IMR-90 (cell line): Measurements from ENCODE around the gene MLF2. TPM values are rescaled to one million over a fixed set of nuclear protein-coding genes. Genes with fewer than 3 reads are reported as not detected.

ENCODE experiments used
- ATAC-seq: fragments of 200-7000 bp; cut with Tn5 transposase; 2 replicates; pipeline ENCODE4 v1.9.1; 2020; ENCODE audit warnings: low read depth, mild to moderate bottlenecking, moderate library complexity
- BruUV-seq: library from RNA; stranded (reverse); fragments of 400-500 nt; replicated peaks from 2 replicates; lab custom pipeline; 2021; lab: Mats Ljungman, UMichigan
- CTCF ChIA-PET: fragments of 300-600 bp; formaldehyde crosslinking; extraction: SDS; loops from one replicate; lab custom pipeline; 2021; ENCODE audit warnings: antibody characterized with exemption; lab: Yijun Ruan, JAX
- POLR2A ChIA-PET: fragments of 300-600 bp; sonication (Branson Sonifier 250); formaldehyde crosslinking; loops from one replicate; lab custom pipeline; 2022; ENCODE audit warnings: antibody characterized with exemption; ENCODE audit not compliant: unreplicated experiment; lab: Charles Lee
- DNase-seq: peaks from one replicate; pipeline ENCODE4 v3.0.0; 2013
- H2AFZ ChIP-seq: replicated peaks from 2 replicates; pipeline ENCODE3; 2013; ENCODE audit warnings: low read length, mild to moderate bottlenecking; ENCODE audit not compliant: poor library complexity
- H2AK5ac ChIP-seq: 2 replicates; pipeline ENCODE4 v1.6.1; 2013; ENCODE audit warnings: low read depth, low read length, inconsistent platforms
- H2AK9ac ChIP-seq: replicated peaks from 2 replicates; pipeline ENCODE3; 2013; ENCODE audit warnings: mild to moderate bottlenecking, low read depth, low read length, moderate library complexity; ENCODE audit not compliant: poor library complexity
- H2BK120ac ChIP-seq: 2 replicates; pipeline ENCODE4 v1.6.1; 2013; ENCODE audit warnings: low read depth, low read length, inconsistent platforms
- H2BK15ac ChIP-seq: 3 replicates; pipeline ENCODE4 v1.6.1; 2013; ENCODE audit warnings: low read depth, low read length, inconsistent platforms
- H2BK20ac ChIP-seq: 2 replicates; pipeline ENCODE4 v1.6.1; 2013; ENCODE audit warnings: low read depth, mild to moderate bottlenecking, inconsistent platforms, low read length, moderate library complexity
- H2BK5ac ChIP-seq: 2 replicates; pipeline ENCODE4 v1.6.1; 2013; ENCODE audit warnings: mild to moderate bottlenecking, low read depth, low read length, inconsistent platforms; ENCODE audit not compliant: poor library complexity, severe bottlenecking
- H3K14ac ChIP-seq: replicated peaks from 2 replicates; pipeline ENCODE4 v1.6.1; 2013; ENCODE audit warnings: low read depth, low read length, inconsistent platforms
- H3K18ac ChIP-seq: 2 replicates; pipeline ENCODE4 v1.6.1; 2013; ENCODE audit warnings: low read depth, low read length, control low read depth
- H3K23ac ChIP-seq: 2 replicates; pipeline ENCODE4 v1.6.1; 2013; ENCODE audit warnings: low read depth, low read length, inconsistent platforms
- H3K27ac ChIP-seq: 2 replicates; pipeline ENCODE4 v1.5.1; 2013; ENCODE audit warnings: mild to moderate bottlenecking, control low read depth, low read length; ENCODE audit not compliant: insufficient read depth
- H3K27me3 ChIP-seq: 2 replicates; pipeline ENCODE4 v1.6.1; 2013; ENCODE audit warnings: low read length; ENCODE audit not compliant: control insufficient read depth, insufficient read depth
- H3K36me3 ChIP-seq: 2 replicates; pipeline ENCODE4 v1.6.1; 2013; ENCODE audit warnings: low read length, mixed read lengths; ENCODE audit not compliant: control insufficient read depth, insufficient read depth
- H3K4ac ChIP-seq: 2 replicates; pipeline ENCODE4 v1.6.1; 2013; ENCODE audit warnings: low read depth, low read length, inconsistent platforms
- H3K4me1 ChIP-seq: 2 replicates; pipeline ENCODE4 v1.6.1; 2013; ENCODE audit warnings: low read length, mixed read lengths; ENCODE audit not compliant: control insufficient read depth, insufficient read depth
- H3K4me2 ChIP-seq: 2 replicates; pipeline ENCODE4 v1.6.1; 2013; ENCODE audit warnings: low read depth, mild to moderate bottlenecking, control low read depth, low read length, moderate library complexity
- H3K4me3 ChIP-seq: 2 replicates; pipeline ENCODE4 v1.5.1; 2013; ENCODE audit warnings: low read depth, mild to moderate bottlenecking, control low read depth, low read length, moderate library complexity; ENCODE audit not compliant: insufficient read depth
- H3K56ac ChIP-seq: 2 replicates; pipeline ENCODE4 v1.6.1; 2013; ENCODE audit warnings: low read length, inconsistent platforms; ENCODE audit not compliant: insufficient read depth; ENCODE audit errors: extremely low read depth
- H3K79me1 ChIP-seq, 2 experiments: 2 replicates each; pipeline ENCODE4 v1.6.1; 2013; ENCODE audit warnings: low read length in 2 of 2, inconsistent platforms in 1 of 2, low read depth in 1 of 2
- H3K9ac ChIP-seq: 2 replicates; pipeline ENCODE4 v1.6.1; 2013; ENCODE audit warnings: low read depth, low read length, control low read depth
- H3K9me1 ChIP-seq: 2 replicates; pipeline ENCODE4 v1.6.1; 2013; ENCODE audit warnings: low read length, inconsistent platforms; ENCODE audit not compliant: insufficient read depth
- H3K9me3 ChIP-seq: 2 replicates; pipeline ENCODE4 v1.6.1; 2013; ENCODE audit warnings: low read length; ENCODE audit not compliant: control insufficient read depth, insufficient read depth
- H4K20me1 ChIP-seq: 2 replicates; pipeline ENCODE4 v1.6.1; 2013; ENCODE audit warnings: low read length, inconsistent platforms; ENCODE audit not compliant: insufficient read depth
- H4K5ac ChIP-seq: 2 replicates; pipeline ENCODE4 v1.6.1; 2013; ENCODE audit warnings: mild to moderate bottlenecking, low read depth, low read length, control low read depth
- H4K8ac ChIP-seq, 2 experiments: 2 replicates each; pipeline ENCODE4 v1.6.1; 2013; ENCODE audit warnings: low read depth in 2 of 2, low read length in 2 of 2, control low read depth in 1 of 2, inconsistent platforms in 1 of 2
- H4K91ac ChIP-seq: 2 replicates; pipeline ENCODE4 v1.6.1; 2013; ENCODE audit warnings: low read depth, low read length, inconsistent platforms; ENCODE audit not compliant: insufficient read depth
- BHLHE40 ChIP-seq: fragments of 150-350 bp; IDR thresholded peaks from 2 replicates; pipeline ENCODE4 v1.6.1; 2016; ENCODE audit warnings: mild to moderate bottlenecking, low read depth, low read length
- CEBPB ChIP-seq: IDR thresholded peaks from 2 replicates; pipeline ENCODE4 v1.6.1; 2012; ENCODE audit warnings: low read depth, low read length, improper control_type of control experiment
- CHD1 ChIP-seq: IDR thresholded peaks from 2 replicates; pipeline ENCODE4 v1.6.1; 2012; ENCODE audit warnings: low read depth, low read length, improper control_type of control experiment
- FOS ChIP-seq: fragments of 150-350 bp; IDR thresholded peaks from 2 replicates; pipeline ENCODE4 v1.6.1; 2016; ENCODE audit warnings: low read depth, low read length
- MAFK ChIP-seq: IDR thresholded peaks from 2 replicates; pipeline ENCODE4 v1.6.1; 2012; ENCODE audit warnings: low read depth, low read length, improper control_type of control experiment
- MAZ ChIP-seq: IDR thresholded peaks from 2 replicates; pipeline ENCODE4 v1.6.1; 2012; ENCODE audit warnings: low read depth, mild to moderate bottlenecking, low read length, improper control_type of control experiment, moderate library complexity, borderline replicate concordance
- MXI1 ChIP-seq: IDR thresholded peaks from 2 replicates; pipeline ENCODE4 v1.6.1; 2012; ENCODE audit warnings: low read depth, mild to moderate bottlenecking, low read length, moderate library complexity, borderline replicate concordance
- NFE2L2 ChIP-seq: fragments of 150-350 bp; IDR thresholded peaks from 2 replicates; pipeline ENCODE4 v1.6.1; 2016; ENCODE audit warnings: low read depth, mild to moderate bottlenecking, low read length
- POLR2A ChIP-seq: IDR thresholded peaks from 2 replicates; pipeline ENCODE4 v1.6.1; 2012; ENCODE audit warnings: mild to moderate bottlenecking, low read depth, low read length
- RAD21 ChIP-seq: IDR thresholded peaks from 2 replicates; pipeline ENCODE4 v1.6.1; 2012; ENCODE audit warnings: low read length, improper control_type of control experiment
- RCOR1 ChIP-seq: IDR thresholded peaks from 2 replicates; pipeline ENCODE4 v1.6.1; 2012; ENCODE audit warnings: mild to moderate bottlenecking, low read length, improper control_type of control experiment; ENCODE audit not compliant: insufficient replicate concordance
- RFX5 ChIP-seq: IDR thresholded peaks from 2 replicates; pipeline ENCODE4 v1.8.0; 2012; ENCODE audit warnings: low read depth, mild to moderate bottlenecking, low read length, moderate library complexity
- SMC3 ChIP-seq: fragments of 150-350 bp; IDR thresholded peaks from 2 replicates; pipeline ENCODE4 v1.6.1; 2016; ENCODE audit warnings: low read depth, mild to moderate bottlenecking, antibody characterized with exemption, low read length, moderate library complexity
- USF2 ChIP-seq: fragments of 150-350 bp; IDR thresholded peaks from 2 replicates; pipeline ENCODE4 v1.6.1; 2017; ENCODE audit warnings: mild to moderate bottlenecking, antibody characterized with exemption, low read length, low read depth
- WGBS, 2 experiments: methylation state at CpG; one replicate each; pipeline versions ENCODE4 v1.1.5 to v1.1.7; 2013; ENCODE audit warnings: missing lambda C conversion rate in 2 of 2; ENCODE audit not compliant: insufficient read length in 1 of 2; ENCODE audit errors: extremely low coverage in 2 of 2; 5-methylcytosine and 5-hydroxymethylcytosine counted together
- dilution Hi-C: fragments of 300-500 bp; cut with HindIII; formaldehyde crosslinking; loops from one replicate; pipeline ENCODE4 v1.14.3; 2018; ENCODE audit warnings: low sequenced_read_pairs; ENCODE audit not compliant: unreplicated experiment
- in situ Hi-C: fragments of 300-500 bp; cut with MboI; formaldehyde crosslinking; loops from 3 replicates; pipeline ENCODE4 v1.14.3; 2019; ENCODE audit warnings: low sequenced_read_pairs, inconsistent platforms, mixed read lengths
- intact Hi-C: fragments of 100-400 bp; cut with micrococcal nuclease; formaldehyde crosslinking; loops from 2 replicates; pipeline ENCODE4 v1.10.0; 2022
- polyA plus RNA-seq, 3 experiments: library from polyadenylated mRNA; depleted of rRNA; stranded (reverse); fragments of >200 nt; gene quantifications; 2 replicates each; pipeline ENCODE4 v1.2.3, GENCODE V29; 2012; ENCODE audit warnings: low replicate concordance in 1 of 3
- total RNA-seq: library from RNA; depleted of rRNA; stranded (reverse); fragments of >200 nt; gene quantifications from 2 replicates; pipeline ENCODE4 v1.2.3, GENCODE V29; 2012
- TF ChIP-seq, protein P1 (sequence below): fragments of 150-350 bp; IDR thresholded peaks from 2 replicates; pipeline ENCODE4 v1.6.1; 2016; ENCODE audit warnings: low read depth, mild to moderate bottlenecking, low read length, moderate library complexity, borderline replicate concordance
- TF ChIP-seq, protein P2 (sequence below): conservative IDR thresholded peaks from 2 replicates; pipeline ENCODE4 v1.5.1; 2012; ENCODE audit warnings: mild to moderate bottlenecking, low read depth, low read length, improper control_type of control experiment

The MLF2 gene
- total and polyA plus RNA-seq, 2 of the 4 experiments (the other 2 are of a cell fraction), result 236 to 403 TPM

DNA sequence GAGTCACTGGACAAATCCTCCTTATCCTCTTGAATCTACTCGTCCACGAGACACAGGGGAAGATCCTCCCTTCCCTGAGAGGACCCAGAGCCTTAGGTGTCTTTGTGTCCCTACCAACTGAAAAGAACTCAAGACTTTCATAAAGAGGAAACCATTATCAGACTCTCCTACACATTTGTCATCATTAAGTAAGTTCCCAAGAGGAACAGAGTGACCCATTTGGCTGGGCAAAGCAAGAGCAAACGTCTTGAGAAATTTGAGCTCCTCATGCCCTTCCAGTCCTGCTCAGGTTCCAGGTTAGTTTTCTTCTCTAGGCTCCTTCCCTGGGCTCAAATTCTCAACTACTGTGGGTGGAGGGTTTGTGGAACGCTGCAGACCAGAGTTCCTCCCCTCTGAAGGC is 5.7 kb downstream of the MLF2 start:
- no peak overlapping the region for H2AFZ ChIP-seq
- peaks cover 10% of the 10 kb centered on the region for H4K20me1 ChIP-seq
- no peaks in the 10 kb centered on the region for H3K27me3 ChIP-seq
- H3K4me1 ChIP-seq, result peaks cover 4% of the 10 kb centered on the region
- POLR2A ChIA-PET, result no interaction called here
- no peak overlapping the region for H4K5ac ChIP-seq
- dilution Hi-C loops (no loop called here), intact Hi-C loops (no loop called here), in situ Hi-C loops (no loop called here)
- no peak overlapping the region for H4K8ac ChIP-seq
- H3K36me3 ChIP-seq, result peaks cover 56% of the 10 kb centered on the region
- no peak overlapping the region for H3K4me3 ChIP-seq
- H3K9ac ChIP-seq, result no peak overlapping the region
- H2BK20ac ChIP-seq, result no peak overlapping the region
- ATAC-seq (no peak), DNase-seq (no peak)
- H3K9me1 ChIP-seq, result peaks cover 4% of the 10 kb centered on the region
- no peak overlapping the region for H3K18ac ChIP-seq
- CTCF ChIA-PET, result interaction anchor here (0.8 kb wide), 1 partner anchor 64 kb away, joined by 3 read pairs; no protein-coding TSS in a partner anchor
- no TSS peak for BruUV-seq
- H3K79me1 ChIP-seq, result peaks cover 22 to 30% of the 10 kb centered on the region in 2 experiments
- no peak overlapping the region for H2AK9ac ChIP-seq
- no peak overlapping the region for H3K14ac ChIP-seq
- H2AK5ac ChIP-seq, result no peak overlapping the region
- H3K27ac ChIP-seq, result no peak overlapping the region
- H2BK5ac ChIP-seq, result no peak overlapping the region
- no peak overlapping the region for H2BK120ac ChIP-seq
- H3K9me3 ChIP-seq, result no peaks in the 10 kb centered on the region
- H3K4ac ChIP-seq, result no peak overlapping the region
- H3K23ac ChIP-seq, result no peak overlapping the region
- WGBS, 2 experiments, result 100% methylated on average over 2 of the region's 4 CpGs; no CpG with 5 or more reads in 1 of the 2 experiments
- H2BK15ac ChIP-seq, result no peak overlapping the region
- TF ChIP-seq RAD21, result no peak
- TF ChIP-seq NFE2L2, result no peak
- TF ChIP-seq, protein P1, sequence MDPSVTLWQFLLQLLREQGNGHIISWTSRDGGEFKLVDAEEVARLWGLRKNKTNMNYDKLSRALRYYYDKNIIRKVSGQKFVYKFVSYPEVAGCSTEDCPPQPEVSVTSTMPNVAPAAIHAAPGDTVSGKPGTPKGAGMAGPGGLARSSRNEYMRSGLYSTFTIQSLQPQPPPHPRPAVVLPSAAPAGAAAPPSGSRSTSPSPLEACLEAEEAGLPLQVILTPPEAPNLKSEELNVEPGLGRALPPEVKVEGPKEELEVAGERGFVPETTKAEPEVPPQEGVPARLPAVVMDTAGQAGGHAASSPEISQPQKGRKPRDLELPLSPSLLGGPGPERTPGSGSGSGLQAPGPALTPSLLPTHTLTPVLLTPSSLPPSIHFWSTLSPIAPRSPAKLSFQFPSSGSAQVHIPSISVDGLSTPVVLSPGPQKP, result no peak
- no peak for TF ChIP-seq MAFK
- no peak for TF ChIP-seq FOS
- no peak for TF ChIP-seq BHLHE40
- TF ChIP-seq RCOR1, result no peak
- no peak for TF ChIP-seq MXI1
- no peak for TF ChIP-seq CHD1
- TF ChIP-seq, protein P2, sequence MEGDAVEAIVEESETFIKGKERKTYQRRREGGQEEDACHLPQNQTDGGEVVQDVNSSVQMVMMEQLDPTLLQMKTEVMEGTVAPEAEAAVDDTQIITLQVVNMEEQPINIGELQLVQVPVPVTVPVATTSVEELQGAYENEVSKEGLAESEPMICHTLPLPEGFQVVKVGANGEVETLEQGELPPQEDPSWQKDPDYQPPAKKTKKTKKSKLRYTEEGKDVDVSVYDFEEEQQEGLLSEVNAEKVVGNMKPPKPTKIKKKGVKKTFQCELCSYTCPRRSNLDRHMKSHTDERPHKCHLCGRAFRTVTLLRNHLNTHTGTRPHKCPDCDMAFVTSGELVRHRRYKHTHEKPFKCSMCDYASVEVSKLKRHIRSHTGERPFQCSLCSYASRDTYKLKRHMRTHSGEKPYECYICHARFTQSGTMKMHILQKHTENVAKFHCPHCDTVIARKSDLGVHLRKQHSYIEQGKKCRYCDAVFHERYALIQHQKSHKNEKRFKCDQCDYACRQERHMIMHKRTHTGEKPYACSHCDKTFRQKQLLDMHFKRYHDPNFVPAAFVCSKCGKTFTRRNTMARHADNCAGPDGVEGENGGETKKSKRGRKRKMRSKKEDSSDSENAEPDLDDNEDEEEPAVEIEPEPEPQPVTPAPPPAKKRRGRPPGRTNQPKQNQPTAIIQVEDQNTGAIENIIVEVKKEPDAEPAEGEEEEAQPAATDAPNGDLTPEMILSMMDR, result no peak
- TF ChIP-seq CEBPB, result no peak
- TF ChIP-seq RFX5, result no peak
- no peak for TF ChIP-seq MAZ
- no peak for TF ChIP-seq SMC3
- no peak for TF ChIP-seq USF2
- no peak for TF ChIP-seq POLR2A
- no peak overlapping the region for H4K91ac ChIP-seq
- no peak overlapping the region for H3K56ac ChIP-seq
- no peak overlapping the region for H3K4me2 ChIP-seq
